Adipocyte (in vitro differentiated cells): Measurements from ENCODE around the gene TMEM163.

ENCODE experiments used
- DNase-seq: peaks from one replicate; pipeline ENCODE4 v3.0.0-alpha.2; 2015; ENCODE audit warnings: low read depth
- H3K27me3 ChIP-seq: replicated peaks from 2 replicates; pipeline ENCODE4 v1.7.0; 2013; ENCODE audit warnings: mild to moderate bottlenecking, low read length, moderate library complexity; ENCODE audit not compliant: control insufficient read depth, insufficient read depth
- H3K36me3 ChIP-seq: 2 replicates; pipeline ENCODE4 v1.7.0; 2013; ENCODE audit warnings: low read length, mild to moderate bottlenecking, moderate library complexity; ENCODE audit not compliant: control insufficient read depth, insufficient read depth, severe bottlenecking
- H3K4me1 ChIP-seq: 2 replicates; pipeline ENCODE4 v1.7.0; 2013; ENCODE audit warnings: mild to moderate bottlenecking, low read length, moderate library complexity; ENCODE audit not compliant: control insufficient read depth, insufficient read depth
- H3K4me3 ChIP-seq: 2 replicates; pipeline ENCODE4 v1.7.0; 2013; ENCODE audit warnings: mild to moderate bottlenecking, low read length, moderate library complexity
- H3K9ac ChIP-seq: 2 replicates; pipeline ENCODE4 v1.7.0; 2013; ENCODE audit warnings: mild to moderate bottlenecking, low read length, moderate library complexity
- H3K9me3 ChIP-seq: 2 replicates; pipeline ENCODE4 v1.7.0; 2013; ENCODE audit warnings: mild to moderate bottlenecking, low read length, moderate library complexity; ENCODE audit not compliant: control insufficient read depth

TMEM163 gene

DNA sequence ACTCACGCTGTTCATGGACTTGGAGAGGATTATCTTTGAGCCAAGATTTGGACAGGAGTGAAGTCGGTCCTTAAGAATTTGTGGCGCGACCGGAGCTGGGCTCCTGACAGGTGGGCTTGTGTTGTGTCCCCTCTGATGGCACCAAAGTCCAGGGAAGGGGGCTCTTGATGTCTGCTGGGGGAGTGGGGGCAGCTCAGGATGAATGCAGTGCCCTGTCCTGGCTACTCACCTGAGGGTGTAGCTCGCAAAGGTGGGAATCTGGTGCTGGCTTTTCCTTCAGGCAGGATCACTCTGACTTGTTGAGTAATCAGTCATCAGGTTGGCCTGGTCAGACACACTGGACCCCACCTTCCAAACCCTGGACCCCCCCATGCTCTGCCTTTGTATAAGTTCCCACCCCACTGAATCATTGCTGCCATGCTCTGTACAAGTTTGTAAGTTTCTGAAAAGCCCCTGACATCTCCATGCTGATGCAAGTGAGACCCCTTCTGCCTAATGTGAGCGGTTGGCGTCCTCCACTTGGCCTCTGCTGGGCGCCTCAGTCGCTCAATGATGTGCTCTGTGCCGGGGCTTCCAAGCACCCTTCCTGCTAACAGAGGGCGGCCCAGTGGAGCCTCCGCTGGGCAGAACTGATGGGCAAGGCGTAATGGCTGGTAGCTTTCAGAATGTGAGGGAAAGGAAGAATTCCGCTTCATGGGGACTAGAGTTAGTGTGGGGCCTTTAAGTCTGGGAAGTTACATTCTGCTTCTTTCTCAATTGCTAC is 268.9 kb downstream of the TMEM163 start:
- Histone ChIP-seq H3K36me3 (no peaks in the 10 kb centered on the region), H3K4me1 (peaks cover 9% of the 10 kb centered on the region), H3K9me3 (no peaks in the 10 kb centered on the region), H3K27me3 (no peaks in the 10 kb centered on the region), H3K9ac (no peak overlapping the region), H3K4me3 (no peak overlapping the region)
- no peak for DNase-seq

DNA sequence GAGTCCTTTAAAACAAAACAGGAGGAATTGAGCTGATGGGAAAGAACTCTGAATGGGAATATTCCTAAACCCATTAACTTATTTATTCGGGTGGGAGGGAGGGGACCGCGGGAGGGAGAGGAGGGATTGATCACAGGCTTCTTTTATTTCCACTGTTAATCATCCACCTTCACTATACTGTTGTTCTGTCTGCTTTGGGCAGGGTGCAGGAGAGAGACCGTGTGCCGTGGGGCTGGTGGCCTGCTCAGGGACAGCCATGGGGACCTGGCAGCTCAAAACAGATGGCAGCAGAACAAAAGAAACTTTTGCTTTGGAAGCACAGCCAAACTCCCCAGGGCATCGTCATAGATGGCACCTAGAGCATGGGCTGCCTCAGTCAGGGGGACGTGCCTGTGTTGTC is 269.6 kb downstream of the TMEM163 start:
- DNase-seq, result no peak
- H3K36me3 ChIP-seq, result no peaks in the 10 kb centered on the region
- no peaks in the 10 kb centered on the region for H3K9me3 ChIP-seq
- peaks cover 9% of the 10 kb centered on the region for H3K4me1 ChIP-seq
- no peak overlapping the region for H3K4me3 ChIP-seq
- H3K27me3 ChIP-seq, result no peaks in the 10 kb centered on the region
- no peak overlapping the region for H3K9ac ChIP-seq

DNA sequence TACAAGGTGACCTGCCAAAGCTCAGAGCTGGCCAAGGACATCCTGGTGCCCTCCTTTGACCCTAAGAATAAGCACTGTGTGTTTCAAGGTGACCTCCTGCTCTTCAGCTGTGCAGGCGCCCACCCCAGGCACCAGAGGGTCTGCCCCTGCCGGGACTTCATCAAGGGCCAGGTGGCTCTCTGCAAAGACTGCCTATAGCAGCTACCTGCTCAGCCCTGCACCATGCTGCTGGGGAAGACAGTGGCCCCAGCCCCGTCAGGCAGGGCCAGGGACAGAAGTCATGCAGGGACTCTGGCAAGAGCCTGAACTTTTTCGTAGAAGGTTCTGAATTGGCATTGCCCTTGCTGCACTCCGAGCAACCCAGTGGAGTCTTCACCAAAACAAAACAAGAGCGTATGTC is 270.1 kb downstream of the TMEM163 start:
- Histone ChIP-seq H3K9me3 (no peaks in the 10 kb centered on the region), H3K4me1 (peaks cover 9% of the 10 kb centered on the region), H3K36me3 (no peaks in the 10 kb centered on the region), H3K9ac (no peak overlapping the region), H3K27me3 (no peaks in the 10 kb centered on the region), H3K4me3 (no peak overlapping the region)
- DNase-seq, result no peak

DNA sequence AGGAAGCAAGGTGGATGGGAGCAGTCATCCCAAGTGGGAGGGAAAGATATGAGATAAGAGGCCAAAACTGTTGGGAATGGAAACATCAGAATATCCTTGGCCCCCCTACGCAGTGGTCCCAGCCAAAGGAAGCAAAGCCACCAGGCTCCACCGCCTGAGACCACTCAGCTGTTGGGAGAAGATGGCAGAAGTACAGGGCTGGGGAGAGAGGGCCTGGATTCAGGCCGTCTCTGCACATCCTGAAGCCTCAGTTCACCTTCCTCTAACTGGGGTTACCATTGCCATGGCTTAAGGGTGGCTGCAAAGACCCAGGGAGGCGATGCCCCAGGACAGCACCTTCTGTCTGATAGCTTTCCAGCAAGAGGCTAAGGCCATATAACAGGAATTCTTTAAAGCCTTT is 271.1 kb downstream of the TMEM163 start:
- peaks cover 9% of the 10 kb centered on the region for H3K4me1 ChIP-seq
- no peak overlapping the region for H3K9ac ChIP-seq
- no peaks in the 10 kb centered on the region for H3K9me3 ChIP-seq
- H3K4me3 ChIP-seq, result no peak overlapping the region
- no peaks in the 10 kb centered on the region for H3K36me3 ChIP-seq
- H3K27me3 ChIP-seq, result no peaks in the 10 kb centered on the region
- DNase-seq, result no peak

DNA sequence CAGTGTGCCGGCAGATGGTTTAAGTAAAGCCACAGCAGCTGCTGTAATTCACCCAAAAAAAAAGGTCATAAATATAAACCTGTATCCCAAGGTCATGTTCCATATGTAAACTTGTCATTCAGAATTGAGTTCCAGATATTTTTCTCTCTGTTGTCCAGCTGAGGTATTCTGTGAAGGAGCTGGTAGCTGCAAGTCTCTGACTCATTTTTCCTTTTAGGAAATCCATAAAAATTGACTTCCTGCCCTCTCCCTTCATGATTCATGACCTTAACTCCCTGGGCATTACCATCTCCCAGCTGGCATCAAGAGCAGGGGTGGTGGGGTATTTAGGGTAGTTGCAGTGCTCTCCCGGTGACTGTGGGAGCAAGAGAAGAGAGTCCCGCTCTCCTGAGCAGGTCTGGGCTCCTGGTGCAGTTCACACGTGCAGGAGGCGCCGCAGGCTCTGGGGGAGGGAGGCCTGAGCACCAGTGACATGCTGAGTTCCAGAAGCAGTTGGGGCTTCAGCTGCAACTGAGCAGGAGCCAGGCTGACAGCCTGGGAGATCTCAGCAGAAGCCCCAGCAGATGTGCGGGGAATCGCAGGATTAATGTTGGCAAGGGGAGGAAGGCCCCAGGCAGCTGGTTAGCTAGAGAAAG is 272.3 kb downstream of the TMEM163 start:
- no peak overlapping the region for H3K9ac ChIP-seq
- H3K36me3 ChIP-seq, result no peaks in the 10 kb centered on the region
- peak; percentile 31 for DNase-seq
- H3K4me3 ChIP-seq, result no peak overlapping the region
- peaks cover 9% of the 10 kb centered on the region for H3K4me1 ChIP-seq
- no peaks in the 10 kb centered on the region for H3K9me3 ChIP-seq
- no peaks in the 10 kb centered on the region for H3K27me3 ChIP-seq

DNA sequence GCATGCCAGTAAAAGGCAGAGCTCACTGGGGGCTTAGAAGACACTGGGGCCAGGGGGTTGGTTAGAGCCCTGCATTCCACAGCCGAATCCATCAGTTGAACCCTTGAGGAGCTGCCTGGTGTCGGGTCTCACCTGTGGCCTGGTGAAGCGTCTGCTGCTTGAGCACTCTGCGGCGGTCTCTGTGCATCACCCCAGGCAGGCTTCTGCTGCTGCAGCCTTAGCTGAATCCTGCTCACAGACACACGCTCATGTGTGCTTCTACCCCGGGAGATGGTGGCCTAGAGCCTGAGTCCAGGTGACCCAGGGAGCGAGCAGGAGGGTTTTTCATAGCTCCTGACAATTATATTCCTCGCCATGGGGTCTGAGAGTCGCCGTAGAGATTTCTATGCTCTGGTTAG is 272.8 kb downstream of the TMEM163 start:
- Histone ChIP-seq H3K27me3 (no peaks in the 10 kb centered on the region), H3K9me3 (no peaks in the 10 kb centered on the region), H3K9ac (no peak overlapping the region)

DNA sequence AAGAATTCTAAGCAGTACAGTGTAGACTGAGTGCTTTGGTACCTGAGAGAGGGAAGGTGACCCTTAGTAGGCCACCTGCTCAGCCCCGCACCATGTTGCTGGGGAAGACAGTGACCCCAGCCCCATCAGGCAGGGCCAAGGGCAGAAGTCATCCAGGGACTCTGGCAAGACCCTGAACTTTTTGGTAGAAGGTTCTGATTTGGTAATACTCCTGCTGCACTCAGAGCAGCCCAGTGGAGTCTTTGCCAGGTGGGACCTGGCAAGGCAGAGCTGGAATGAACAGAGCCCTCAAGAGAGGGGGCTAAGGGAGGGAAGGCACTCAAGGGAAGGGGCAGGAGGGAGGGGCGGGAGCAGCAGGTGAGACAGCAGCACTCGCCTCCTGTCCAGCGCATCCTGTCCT is 273.7 kb downstream of the TMEM163 start:
- Histone ChIP-seq H3K4me1 (peaks cover 9% of the 10 kb centered on the region), H3K9me3 (no peaks in the 10 kb centered on the region), H3K27me3 (no peaks in the 10 kb centered on the region), H3K9ac (no peak overlapping the region), H3K36me3 (no peaks in the 10 kb centered on the region), H3K4me3 (no peak overlapping the region)
- no peak for DNase-seq

More for the DNA sequence above, 272.8 kb downstream of the TMEM163 start:
- no peak for DNase-seq
- peaks cover 9% of the 10 kb centered on the region for H3K4me1 ChIP-seq
- H3K36me3 ChIP-seq, result no peaks in the 10 kb centered on the region
- H3K4me3 ChIP-seq, result no peak overlapping the region

DNA sequence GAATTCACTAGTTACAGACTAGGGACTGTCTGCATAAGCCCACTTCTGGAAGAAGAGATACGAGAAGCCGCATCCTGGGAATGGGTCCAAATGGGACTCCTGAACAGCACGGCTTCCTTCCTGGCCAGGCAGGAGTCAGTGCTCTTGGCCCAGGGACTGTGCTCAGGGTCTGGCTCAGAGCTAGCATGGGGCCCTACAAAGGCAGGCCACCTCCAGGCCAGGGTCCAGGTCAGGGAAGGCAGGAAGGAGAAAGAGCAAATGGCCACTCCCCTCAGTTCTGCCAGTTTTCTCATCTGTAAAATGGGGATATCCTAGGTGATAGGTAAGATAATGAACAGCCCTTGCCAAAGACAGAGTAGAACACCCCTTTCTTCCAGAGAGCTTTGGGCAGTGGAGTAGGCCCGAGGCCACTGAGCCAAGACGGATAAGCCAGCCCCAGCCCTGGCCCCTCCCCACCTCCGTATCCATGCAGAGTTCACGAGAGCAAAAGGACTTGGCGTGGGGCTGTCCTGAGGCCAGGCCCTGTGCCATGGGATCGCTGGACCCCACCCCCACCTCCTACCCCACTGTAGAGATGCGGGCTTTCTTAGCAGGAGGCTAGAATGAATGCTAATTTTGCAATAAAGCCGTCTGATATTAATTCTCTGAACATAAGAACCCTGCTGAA is 274.9 kb downstream of the TMEM163 start:
- Histone ChIP-seq H3K36me3 (no peaks in the 10 kb centered on the region), H3K9ac (no peak overlapping the region), H3K9me3 (no peaks in the 10 kb centered on the region), H3K27me3 (no peaks in the 10 kb centered on the region), H3K4me3 (no peak overlapping the region), H3K4me1 (peaks cover 9% of the 10 kb centered on the region)
- no peak for DNase-seq

DNA sequence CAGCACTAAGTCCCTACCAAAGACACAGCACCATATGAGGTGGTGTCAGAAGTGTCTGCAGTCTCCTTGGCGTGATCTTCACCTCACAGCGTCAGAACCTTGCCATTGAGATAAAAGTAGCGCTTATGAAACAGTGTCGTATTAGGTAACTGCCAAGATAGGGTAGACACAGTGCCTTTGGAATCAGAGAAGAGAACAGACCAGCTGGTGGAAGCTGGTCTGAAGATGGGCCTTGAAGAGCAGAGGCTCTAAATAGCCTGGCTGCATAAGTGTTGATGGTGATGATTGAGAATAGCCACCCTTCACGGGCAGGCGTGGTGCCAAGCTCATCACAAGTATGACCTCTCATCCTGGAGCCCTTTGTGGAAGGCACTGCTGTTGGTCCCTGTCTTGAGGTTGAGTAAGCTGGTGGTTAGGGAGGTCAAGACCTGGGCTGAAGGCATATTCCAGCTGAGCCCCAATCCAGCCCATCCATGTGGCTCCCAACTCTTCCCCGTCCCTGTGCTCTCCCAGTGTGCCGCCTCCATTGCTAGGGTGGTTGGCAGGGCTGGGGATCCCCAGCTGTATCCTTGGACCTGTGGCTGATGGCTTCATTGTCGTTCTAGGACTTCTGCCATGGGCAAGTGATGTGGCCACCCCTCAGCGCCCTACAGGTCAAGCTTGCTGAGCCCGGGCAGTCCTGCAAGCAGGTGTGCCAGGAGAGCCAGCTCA is 277.5 kb downstream of the TMEM163 start:
- no peaks in the 10 kb centered on the region for H3K27me3 ChIP-seq
- DNase-seq, result no peak
- H3K36me3 ChIP-seq, result no peaks in the 10 kb centered on the region
- peaks cover 6% of the 10 kb centered on the region for H3K4me1 ChIP-seq
- H3K4me3 ChIP-seq, result no peak overlapping the region
- H3K9ac ChIP-seq, result no peak overlapping the region
- H3K9me3 ChIP-seq, result no peaks in the 10 kb centered on the region

DNA sequence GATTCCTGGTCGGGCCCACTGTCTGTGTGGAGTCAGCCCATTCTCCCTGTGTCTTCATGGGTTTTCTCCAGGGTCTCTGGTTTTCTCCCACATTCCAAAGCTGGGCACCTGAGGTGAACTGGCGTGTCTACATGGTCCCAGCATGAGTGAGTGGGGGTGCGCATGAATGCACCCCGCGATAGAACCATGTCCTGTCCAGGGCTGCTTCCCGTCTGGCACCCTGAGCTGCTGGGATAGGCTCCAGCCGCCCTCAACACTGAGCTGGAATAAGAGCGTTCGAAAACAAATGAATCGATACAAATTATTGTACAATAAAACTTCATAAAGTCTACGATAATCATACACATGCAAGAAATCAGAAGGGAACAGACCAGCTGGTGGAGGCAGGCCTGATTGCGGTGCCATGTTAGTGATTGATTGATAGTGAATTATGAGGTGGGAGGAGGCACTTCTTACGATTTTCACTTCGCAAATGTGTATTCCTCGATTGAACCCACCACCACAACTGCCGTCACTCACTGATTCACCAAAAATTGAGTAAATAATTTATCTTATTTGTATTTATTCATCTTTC is 278.4 kb downstream of the TMEM163 start:
- Histone ChIP-seq H3K27me3 (no peaks in the 10 kb centered on the region), H3K9ac (no peak overlapping the region), H3K4me3 (no peak overlapping the region), H3K4me1 (no peaks in the 10 kb centered on the region), H3K36me3 (no peaks in the 10 kb centered on the region), H3K9me3 (no peaks in the 10 kb centered on the region)
- DNase-seq, result no peak

DNA sequence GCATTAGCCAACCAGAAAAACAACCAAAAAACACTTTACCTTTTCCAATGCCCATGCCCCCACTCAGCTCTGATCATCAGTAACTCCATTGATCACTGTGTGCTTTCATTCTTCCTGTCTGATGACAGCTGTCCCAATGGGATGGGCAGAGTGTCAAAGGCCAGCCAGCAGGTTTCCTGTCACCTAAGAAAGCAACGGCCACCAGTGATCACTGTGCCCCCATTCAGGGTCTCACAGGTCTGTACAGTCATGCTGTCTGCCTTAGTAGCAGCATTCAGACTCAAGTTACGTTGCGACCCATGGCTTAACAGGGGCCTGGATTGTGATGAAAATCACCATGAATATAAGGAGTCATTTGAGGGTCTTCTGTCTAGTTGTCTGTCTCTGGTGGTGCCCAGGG is 280.4 kb downstream of the TMEM163 start:
- no peaks in the 10 kb centered on the region for H3K4me1 ChIP-seq
- no peaks in the 10 kb centered on the region for H3K9me3 ChIP-seq
- H3K27me3 ChIP-seq, result no peaks in the 10 kb centered on the region
- H3K4me3 ChIP-seq, result no peak overlapping the region
- no peaks in the 10 kb centered on the region for H3K36me3 ChIP-seq
- no peak overlapping the region for H3K9ac ChIP-seq
- DNase-seq, result no peak
